Glomerular visceral epithelial cell (primary cell): ENCODE results near the gene PLCXD1.
"Not testable (repeated sequence)": the region's sequence is repeated elsewhere in the genome, so short reads cannot be mapped to it uniquely, and the experiment has no call there.

Source experiments
- DNase-seq: peaks from one replicate; pipeline ENCODE4 v3.0.0-alpha.2; 2016; ENCODE audit errors: extremely low spot score

Gene PLCXD1

GRCh38 chrX:281166-281999 lies at the start of gene PLCXD1:
Gene PLCXD1, plus strand, starts transcription at chrX:281381. Its CDS starts 2,807 bp downstream, at chrX:284188.
- DNase-seq, result peak; percentile 31

GRCh38 chrX:231637-232277 lies 49.4 kb upstream of the PLCXD1 start:
- not testable (repeated sequence) for DNase-seq

GRCh38 chrX:232278-232655 lies 48.9 kb upstream of the PLCXD1 start:
- not testable (repeated sequence) for DNase-seq

GRCh38 chrX:236201-236600 lies 45.0 kb upstream of the PLCXD1 start:
- DNase-seq, result not testable (repeated sequence)

- DNase-seq, result no peak
Observed at GRCh38 chrX:250965-251364, 30.2 kb upstream of the PLCXD1 start.

- DNase-seq, result not testable (repeated sequence)
Observed at GRCh38 chrX:251396-252243, 29.6 kb upstream of the PLCXD1 start.

- DNase-seq, result no peak
Observed at GRCh38 chrX:252244-252956, 28.8 kb upstream of the PLCXD1 start.

GRCh38 chrX:252957-253291 lies 28.3 kb upstream of the PLCXD1 start:
- no peak for DNase-seq

- DNase-seq, result no peak
Observed at GRCh38 chrX:253451-254297, 27.5 kb upstream of the PLCXD1 start.

GRCh38 chrX:254630-255215 lies 26.5 kb upstream of the PLCXD1 start:
- DNase-seq, result no peak

GRCh38 chrX:255923-256331 lies 25.3 kb upstream of the PLCXD1 start:
- no peak for DNase-seq

- not testable (repeated sequence) for DNase-seq
Observed at GRCh38 chrX:257054-257453, 24.1 kb upstream of the PLCXD1 start.

- no peak for DNase-seq
Observed at GRCh38 chrX:257681-258289, 23.4 kb upstream of the PLCXD1 start.

GRCh38 chrX:258291-259040 lies 22.7 kb upstream of the PLCXD1 start:
- no peak for DNase-seq

- no peak for DNase-seq
Observed at GRCh38 chrX:259692-260355, 21.4 kb upstream of the PLCXD1 start.

GRCh38 chrX:261167-261918 lies 19.8 kb upstream of the PLCXD1 start:
- no peak for DNase-seq

- DNase-seq, result no peak
Observed at GRCh38 chrX:261919-262352, 19.2 kb upstream of the PLCXD1 start.

GRCh38 chrX:262381-262909 lies 18.7 kb upstream of the PLCXD1 start:
- no peak for DNase-seq
